Transverse colon (tissue), 4 donors: ENCODE measurements around the gene FNDC7.

ENCODE experiments used
- EP300 ChIP-seq: sonication (generic); formaldehyde crosslinking; IDR thresholded peaks from one replicate; pipeline ENCODE4 v1.6.1; 2017; ENCODE audit warnings: antibody characterized with exemption, low read depth
- POLR2AphosphoS5 ChIP-seq, 3 donors: sonication (generic); formaldehyde crosslinking; IDR thresholded peaks; one replicate each; pipeline ENCODE4 v1.6.1; 2016; ENCODE audit warnings: antibody characterized with exemption in 3 of 3
- TF ChIP-seq, protein P1 (sequence below), 5 experiments: fragments of 200-600 bp in 3 of 5; fragments of 450-650 bp in 2 of 5; sonication (generic) in 3 of 5; IDR thresholded peaks; 1 replicate in 2 of 5; 2 replicates in 3 of 5; pipeline ENCODE4 v1.5.1; 2016 to 2017; ENCODE audit warnings: antibody characterized with exemption in 5 of 5, inconsistent platforms in 3 of 5, mild to moderate bottlenecking in 2 of 5, moderate library complexity in 1 of 5

GRCh38 chr1:108691128-108691941 lies 21.4 kb upstream of the FNDC7 start:
- TF ChIP-seq, protein P1, sequence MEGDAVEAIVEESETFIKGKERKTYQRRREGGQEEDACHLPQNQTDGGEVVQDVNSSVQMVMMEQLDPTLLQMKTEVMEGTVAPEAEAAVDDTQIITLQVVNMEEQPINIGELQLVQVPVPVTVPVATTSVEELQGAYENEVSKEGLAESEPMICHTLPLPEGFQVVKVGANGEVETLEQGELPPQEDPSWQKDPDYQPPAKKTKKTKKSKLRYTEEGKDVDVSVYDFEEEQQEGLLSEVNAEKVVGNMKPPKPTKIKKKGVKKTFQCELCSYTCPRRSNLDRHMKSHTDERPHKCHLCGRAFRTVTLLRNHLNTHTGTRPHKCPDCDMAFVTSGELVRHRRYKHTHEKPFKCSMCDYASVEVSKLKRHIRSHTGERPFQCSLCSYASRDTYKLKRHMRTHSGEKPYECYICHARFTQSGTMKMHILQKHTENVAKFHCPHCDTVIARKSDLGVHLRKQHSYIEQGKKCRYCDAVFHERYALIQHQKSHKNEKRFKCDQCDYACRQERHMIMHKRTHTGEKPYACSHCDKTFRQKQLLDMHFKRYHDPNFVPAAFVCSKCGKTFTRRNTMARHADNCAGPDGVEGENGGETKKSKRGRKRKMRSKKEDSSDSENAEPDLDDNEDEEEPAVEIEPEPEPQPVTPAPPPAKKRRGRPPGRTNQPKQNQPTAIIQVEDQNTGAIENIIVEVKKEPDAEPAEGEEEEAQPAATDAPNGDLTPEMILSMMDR (IDR thresholded peaks at IDR 0.05): no peak
- TF ChIP-seq POLR2AphosphoS5 (IDR thresholded peaks at IDR 0.05) (no peak), EP300 (no peak)
